Hematopoietic multipotent progenitor cell treated with erythropoietin and hydrocortisone succinate and interleukin-3 and kit ligand, for 17 days (in vitro differentiated cells): ENCODE results near the gene CDHR3.
"Not testable (repeated sequence)": the region's sequence is repeated elsewhere in the genome, so short reads cannot be mapped to it uniquely, and the experiment has no call there.

Experiments
- DNase-seq: peaks from one replicate; pipeline ENCODE4 v3.0.0-alpha.2; 2015; ENCODE audit warnings: low spot score

Gene CDHR3

DNA sequence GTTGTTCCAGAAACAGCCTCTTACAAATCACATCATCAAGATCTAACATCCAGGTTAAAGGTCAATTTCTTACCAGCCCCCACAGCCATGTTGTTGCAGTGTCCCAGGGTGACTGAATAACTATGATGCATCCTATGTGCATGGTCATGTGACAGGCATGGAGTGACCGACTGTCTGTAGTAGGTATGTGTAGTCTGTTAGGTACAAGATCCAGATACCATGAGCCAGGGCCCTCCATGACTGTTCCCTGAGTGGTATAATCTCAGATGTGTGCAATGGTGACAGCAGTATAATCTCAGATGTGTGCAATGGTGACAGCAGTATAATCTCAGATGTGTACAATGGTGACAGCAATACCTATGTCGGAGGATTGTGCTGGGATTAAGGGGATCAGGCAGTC lies 8.8 kb downstream of the CDHR3 start:
- DNase-seq: no peak

DNA sequence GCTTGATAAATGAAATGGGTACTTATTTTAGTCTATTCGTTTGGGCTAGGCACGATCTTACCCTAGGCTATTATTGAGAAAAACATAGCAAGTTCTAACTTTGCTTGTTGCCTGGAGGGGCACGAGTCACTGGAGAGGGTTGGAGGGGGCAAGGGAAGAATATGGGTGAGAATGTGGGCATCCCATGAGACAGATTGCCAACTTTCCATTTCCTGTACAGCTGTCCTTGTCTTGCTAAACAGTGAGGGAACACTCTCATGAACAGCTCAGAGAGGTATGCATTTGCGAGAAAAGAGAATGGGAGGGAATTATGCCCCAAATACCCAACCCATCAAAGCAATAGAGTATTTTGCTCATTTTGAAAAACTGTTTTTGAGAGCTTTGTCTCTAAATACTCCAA lies 9.2 kb downstream of the CDHR3 start:
- no peak for DNase-seq

DNA sequence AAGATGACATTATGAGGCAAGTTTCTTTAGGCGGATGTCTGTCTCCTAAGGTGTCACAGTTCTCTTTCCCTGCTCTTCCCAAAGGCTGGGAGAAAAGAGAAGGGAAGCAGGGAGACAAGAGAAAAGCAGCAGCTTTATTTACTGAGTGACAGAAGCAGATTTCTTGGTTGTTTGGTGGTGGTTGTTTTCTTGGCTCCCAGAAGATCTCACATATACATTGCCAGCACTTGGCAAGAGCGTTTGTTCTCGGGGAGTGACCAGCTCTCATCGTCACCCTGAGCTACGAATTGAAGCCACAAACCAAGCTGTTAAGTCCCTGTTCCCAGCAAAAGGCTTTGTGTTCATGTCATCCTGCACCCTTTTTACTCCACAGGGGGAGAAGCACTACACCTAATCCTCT lies 11.4 kb downstream of the CDHR3 start:
- DNase-seq: no peak

DNA sequence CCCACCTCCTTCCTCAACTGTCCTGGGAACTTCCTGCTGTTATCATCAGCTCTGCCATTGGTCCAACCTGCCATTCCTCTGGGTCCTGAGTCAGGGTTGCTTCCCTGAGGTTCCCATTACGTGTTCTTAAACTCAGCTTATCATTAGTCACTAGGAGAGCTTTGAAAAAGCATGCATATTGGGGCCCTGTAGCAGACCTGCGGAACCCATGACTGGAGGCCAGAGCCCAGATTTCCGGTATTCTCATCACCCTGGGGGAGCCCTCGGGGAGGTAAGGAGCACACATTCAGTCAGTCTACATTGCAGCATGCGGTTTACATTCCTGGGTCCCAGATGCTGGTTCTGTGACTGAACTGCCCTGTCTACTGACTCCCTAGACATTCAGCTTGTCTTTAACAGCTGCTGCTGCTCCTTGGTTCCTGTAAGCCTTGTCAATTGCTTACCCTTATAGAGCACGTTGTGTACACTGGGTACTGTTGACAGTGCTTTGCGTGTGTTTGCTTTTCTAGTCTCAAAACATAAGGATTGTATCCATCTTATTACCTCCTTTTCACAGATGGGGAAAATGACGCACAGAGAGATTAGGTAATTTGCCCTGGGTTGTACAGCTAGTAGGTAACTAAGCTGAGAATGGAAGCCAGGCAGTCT lies 12.8 kb downstream of the CDHR3 start:
- no peak for DNase-seq

DNA sequence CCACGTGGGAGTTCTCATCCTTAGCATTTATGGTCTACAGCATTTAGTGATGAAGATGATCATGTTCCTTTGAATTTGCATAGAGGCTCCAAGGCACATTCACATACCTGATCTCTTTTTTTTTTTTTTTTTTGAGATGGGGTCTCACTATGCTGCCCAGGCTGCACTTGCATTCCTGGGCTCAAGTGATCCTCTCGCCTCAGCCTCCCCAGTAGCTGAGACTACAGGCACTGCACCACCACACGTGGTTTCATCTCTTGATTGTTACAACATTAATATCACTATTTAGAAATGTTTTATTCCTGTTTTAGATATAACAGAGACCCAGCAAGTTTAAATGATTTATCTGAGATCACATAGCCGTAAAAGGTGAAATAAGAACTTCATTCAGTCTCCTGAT lies 13.8 kb downstream of the CDHR3 start:
- DNase-seq: no peak

DNA sequence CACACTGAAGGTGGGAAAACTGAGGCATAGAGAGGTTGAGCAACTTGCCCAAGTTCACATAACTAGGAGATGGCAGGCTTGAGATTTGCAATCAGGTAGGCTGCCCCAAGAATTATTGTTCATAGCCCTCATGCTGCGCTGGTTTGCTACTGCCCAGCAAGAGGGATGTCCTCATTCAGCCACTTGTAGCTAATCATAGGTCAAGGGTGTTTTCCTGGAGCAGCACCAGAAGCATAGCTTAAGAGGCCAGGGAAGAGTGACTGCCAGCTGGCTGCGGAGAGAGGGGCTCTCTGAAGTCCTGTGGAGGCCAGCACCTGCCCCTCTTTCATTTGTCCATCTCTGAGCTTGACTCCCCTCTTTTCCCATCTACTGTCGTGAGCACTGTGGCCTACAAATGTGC lies 15.0 kb downstream of the CDHR3 start:
- no peak for DNase-seq

DNA sequence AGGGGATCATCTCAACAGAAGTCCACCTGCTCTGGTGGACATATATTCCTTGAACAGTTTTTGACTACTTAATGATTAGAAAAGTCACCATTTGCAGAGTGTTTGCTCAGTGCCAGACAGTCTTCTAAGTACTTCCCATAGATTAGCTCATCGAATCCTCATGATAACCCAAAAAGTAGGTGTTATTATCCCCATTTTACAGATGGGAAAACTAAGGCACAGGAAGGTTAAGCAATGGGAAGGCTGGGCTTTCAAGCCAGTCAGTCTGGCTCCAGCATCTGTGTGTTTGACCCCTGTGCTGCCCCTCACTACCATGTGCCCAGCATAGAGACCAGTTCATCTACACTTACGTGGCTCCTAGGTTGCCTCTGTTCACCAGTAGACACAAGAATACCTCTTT lies 15.9 kb downstream of the CDHR3 start:
- DNase-seq: no peak

DNA sequence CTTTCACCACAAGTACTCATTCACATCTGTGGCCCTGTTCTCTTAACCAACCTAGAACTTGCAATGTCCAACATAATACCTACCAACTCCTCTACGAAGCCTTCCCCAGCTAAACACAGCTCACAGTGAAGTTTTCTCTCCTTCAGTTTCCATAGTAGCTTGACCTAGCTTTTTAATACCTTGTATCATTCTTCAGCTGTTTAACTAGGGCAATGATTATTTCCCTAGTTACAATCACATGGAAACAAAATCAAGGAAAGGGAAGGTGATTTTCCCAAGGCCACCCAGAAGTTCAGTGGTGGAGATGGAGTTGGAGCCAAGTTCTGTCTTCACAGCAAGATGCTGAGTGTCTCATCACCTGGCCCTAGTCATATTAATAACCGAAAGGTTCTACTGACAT lies 16.3 kb downstream of the CDHR3 start:
- DNase-seq: no peak

DNA sequence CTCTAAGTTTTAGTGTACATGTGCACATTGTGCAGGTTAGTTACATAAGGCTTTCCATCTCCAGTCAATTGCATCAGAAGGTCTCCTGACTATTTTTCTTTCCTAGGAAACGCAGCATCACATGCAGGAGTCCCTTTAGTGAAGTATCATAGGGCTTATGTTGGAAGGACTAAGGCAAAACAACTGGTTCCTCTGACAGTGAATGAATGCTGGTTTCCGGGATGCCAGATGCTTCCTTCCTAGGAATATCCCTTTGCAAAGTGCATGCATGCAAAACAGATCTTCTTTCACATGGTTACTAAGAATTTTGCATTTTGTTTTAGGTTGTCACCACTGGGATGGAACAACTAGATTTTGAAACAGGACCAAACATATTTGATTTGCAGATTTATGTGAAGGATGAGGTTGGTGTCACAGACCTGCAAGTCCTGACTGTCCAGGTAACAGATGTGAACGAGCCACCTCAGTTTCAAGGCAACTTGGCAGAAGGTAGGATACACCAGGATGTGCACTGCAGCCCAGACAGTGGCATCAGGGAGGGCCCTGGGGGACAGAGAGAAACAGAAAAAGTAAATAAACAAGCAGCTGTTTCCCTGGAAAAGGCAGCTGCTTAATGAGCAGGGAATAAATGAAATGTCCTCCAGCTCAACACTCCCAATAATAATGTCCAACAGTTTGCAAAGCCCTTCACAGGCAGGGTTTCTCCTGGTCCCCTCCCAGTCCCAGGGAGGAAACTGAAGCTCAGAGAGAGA lies 17.8 kb downstream of the CDHR3 start:
- DNase-seq: no peak

DNA sequence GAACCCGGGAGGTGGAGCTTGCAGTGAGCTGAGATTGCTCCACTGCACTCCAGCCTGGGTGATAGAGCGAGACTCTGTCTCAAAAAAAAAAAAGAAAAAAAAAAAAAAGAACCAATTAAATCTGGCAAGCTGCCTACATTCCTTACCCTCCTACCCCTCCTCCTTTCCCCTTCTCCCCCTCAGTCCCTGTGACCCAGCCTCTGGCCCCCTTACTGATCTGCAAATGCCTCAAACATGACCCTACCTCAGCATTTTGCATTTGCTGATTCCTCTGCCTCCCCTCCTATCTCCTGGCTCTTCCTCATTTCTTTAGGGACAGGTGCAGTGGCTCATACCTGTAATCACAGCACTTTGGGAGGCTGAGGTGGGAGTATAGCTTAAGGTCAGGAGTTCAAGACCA lies 19.3 kb downstream of the CDHR3 start:
- no peak for DNase-seq

DNA sequence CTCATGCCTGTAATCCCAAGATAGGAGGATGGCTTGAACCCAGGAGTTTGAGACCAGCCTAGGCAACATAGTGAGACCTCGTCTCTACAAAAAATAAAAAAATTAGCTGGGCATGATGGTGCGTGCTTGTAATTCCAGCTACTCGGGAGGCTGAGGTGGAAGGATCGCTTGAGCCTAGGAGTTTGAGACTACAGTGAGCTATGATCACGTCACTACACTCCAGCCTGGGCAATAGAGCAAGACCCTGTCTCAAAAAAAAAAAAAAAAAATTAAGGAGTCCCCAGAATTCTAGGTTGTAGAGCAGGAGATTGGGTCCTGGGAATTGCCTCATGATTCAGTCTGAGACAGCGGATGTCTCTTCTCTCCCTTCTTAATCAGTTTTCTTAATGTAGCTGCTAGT lies 21.7 kb downstream of the CDHR3 start:
- not testable (repeated sequence) for DNase-seq

DNA sequence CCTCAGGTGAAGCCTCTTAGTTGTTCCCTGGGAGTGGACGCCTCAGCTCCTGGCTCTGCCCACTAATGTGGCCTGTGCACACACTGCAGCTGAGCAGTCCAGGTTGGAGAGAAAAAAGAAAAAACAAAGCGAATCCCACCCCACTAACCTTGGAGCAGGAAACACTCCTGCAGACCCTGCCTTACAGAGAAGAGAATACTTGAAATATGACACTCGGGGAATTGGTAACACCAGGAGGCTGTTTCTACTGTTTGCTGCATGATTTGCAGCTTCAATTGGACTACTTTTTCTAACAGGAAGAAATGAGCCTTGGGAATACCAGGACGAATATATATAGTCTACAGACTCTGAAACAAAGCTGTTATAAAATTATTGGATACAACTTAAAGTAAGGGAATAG lies 22.2 kb downstream of the CDHR3 start:
- no peak for DNase-seq

DNA sequence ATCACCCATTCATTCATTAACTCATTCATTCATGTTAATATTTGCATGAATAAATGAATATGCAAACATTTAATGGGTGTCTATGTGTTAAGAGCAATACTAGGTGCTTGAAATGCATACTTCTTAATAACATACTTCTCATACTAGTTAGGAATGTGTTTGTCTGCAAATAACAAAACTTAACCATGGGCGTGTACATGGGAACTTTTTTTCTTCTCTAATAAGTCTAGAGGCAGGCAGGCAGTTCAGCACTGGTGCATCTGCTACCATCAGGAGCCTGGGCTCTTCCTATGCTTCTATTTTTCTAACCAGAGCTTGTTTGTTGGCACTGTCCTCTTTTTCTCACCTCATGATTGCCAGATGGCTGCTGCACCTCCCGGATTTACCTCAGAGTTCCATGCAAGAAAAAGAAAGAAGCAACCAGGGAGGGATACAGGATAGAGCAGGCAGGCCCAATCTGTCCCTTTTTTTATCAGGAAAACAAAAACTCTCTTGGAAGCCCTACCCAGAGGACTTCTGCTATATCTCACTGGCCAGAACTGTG lies 22.7 kb downstream of the CDHR3 start:
- DNase-seq: no peak

DNA sequence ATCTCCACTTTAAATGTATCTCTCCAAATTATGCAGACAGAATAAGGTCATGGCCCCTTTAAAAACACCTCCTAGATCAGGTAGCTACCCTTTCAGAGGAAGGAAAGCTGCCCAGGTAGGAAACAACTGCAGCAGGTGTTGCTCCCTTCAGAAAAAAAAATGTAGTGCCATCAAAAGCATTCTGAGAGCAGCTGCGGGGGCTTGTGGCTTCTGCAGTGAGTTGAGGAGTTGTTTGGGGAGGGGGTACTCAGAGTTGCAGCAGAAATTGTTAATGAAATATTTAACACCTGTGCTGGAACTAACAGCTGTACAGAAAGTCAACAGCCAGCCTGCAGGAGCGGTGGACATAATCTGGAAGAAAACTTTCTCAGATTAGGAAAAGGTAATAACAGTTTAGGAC lies 24.0 kb downstream of the CDHR3 start:
- no peak for DNase-seq

DNA sequence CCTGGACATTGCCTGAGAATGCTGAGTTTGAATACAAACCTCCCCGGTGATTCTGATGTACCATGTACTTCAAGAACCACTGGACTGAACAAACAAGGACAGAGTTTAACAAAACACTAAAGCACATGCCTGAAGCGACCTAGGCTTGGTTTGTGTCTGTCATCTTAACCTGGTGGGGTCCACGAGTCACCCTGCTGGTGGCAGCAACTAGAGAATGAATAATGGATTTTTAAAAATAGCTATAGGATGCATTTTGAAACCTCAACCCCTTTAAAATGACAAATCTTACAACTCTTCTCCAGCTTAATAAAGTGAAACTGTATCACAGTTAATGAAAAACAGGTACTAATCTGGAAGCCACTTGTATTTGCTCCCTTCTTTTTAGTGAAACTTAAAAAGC lies 25.2 kb downstream of the CDHR3 start:
- no peak for DNase-seq

DNA sequence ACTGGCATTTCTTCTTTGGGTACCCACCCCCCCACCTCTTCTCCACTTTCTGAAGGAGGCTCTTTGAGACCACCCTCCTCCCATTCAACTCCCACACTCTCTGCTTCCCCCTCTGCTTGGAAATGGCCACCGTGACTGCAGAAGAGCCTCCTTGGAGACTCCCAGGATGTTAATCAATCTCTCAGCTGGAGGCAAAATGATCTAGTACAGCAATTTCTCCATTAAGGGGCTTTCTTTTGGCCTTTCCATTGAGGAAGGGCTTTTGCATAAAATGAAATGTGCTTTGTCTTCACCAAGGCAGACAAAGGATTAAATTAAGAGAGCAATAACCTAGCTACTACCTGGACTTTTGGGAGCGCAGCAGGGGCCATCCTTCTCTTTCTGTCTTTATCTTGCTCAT lies 26.1 kb downstream of the CDHR3 start:
- no peak for DNase-seq

DNA sequence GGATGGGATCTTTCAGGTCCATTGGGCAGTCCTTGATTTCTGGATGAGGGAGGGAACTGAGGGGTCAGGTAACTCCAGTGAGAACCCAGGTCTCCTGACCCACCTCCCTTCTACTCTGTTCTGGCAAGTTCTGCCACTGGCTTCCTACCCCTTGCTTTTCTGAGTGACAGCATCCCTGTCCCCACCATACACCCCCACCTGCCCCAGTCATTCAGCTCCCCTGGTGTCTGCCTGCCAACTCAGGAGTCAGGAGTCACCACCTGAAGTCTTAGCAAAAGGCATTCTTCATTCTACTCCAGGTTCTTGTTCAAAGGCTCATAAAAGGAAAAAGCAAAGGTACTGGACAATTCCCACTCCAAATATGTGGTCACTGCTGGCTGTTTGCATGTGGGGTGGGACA lies 26.6 kb downstream of the CDHR3 start:
- DNase-seq: no peak

DNA sequence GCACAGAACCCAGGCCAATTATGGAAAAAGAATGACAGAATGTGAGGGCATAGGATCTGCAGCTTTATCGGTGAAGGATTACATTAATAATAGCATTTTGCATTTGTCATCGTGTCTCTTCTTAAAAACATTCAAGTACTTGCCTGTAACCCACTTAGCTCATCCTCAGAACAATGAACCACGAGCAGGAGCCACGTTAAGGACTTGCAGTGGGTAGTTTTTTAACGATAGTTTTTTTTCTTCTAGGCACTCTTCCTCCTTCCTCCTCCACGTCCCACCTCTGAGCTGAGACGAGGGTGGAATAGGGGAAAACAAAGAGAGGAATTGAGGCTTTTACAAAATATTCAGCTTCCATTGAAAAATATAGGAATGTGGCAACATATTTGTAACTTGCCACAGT lies 27.1 kb downstream of the CDHR3 start:
- DNase-seq: no peak

DNA sequence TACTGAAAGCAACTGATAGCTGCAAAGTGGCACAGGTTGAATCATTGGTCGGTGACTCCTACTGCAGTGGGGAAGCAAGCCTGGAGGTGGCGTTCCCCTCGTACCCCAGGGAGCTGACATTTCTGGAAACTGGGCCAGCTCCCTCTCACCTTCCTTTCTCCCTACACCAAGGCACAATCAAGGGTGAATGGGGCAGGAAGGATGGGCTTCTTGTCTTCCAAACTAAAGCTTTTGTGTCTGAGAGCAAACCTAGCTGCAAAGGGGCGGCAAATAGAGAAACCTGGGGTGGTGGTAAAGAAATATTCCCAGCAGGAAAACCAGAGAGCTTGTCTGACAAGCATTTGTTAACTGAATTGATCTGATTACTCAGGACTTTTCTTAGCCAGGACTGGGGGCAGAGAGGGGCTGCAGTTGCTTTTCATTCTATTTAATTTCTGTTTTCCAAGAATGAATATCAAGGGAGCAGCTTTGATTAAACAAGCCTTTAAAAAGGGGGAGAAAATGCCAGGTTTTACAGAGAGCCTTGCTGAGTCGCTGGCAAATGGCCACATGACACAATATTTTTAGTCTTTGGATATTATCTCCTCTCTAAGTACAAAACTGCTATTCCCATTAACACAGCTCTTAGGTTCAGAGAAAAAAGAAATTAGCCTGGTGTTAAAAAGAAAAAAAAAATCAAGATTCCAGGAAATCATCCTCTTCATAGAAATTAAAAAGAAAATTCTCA lies 27.8 kb downstream of the CDHR3 start:
- no peak for DNase-seq

DNA sequence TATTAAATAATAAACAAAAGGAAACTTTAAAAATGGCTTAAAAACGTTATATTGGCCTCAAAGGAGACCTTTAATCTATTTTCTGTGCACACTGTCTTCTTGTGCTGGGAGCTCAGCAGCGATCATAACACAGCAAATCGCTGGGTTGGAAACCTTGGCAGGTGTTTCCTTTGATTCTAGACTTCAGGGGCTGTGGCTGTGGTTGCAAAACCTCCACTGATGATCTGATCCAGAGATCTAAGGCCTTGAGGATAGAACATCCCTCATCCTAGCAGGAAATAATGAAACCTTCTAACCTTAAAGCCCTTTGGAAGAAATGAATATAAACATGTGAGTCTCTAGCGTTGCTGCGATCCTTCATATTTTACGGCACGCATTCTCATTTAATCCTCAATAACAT lies 29.8 kb downstream of the CDHR3 start:
- no peak for DNase-seq

DNA sequence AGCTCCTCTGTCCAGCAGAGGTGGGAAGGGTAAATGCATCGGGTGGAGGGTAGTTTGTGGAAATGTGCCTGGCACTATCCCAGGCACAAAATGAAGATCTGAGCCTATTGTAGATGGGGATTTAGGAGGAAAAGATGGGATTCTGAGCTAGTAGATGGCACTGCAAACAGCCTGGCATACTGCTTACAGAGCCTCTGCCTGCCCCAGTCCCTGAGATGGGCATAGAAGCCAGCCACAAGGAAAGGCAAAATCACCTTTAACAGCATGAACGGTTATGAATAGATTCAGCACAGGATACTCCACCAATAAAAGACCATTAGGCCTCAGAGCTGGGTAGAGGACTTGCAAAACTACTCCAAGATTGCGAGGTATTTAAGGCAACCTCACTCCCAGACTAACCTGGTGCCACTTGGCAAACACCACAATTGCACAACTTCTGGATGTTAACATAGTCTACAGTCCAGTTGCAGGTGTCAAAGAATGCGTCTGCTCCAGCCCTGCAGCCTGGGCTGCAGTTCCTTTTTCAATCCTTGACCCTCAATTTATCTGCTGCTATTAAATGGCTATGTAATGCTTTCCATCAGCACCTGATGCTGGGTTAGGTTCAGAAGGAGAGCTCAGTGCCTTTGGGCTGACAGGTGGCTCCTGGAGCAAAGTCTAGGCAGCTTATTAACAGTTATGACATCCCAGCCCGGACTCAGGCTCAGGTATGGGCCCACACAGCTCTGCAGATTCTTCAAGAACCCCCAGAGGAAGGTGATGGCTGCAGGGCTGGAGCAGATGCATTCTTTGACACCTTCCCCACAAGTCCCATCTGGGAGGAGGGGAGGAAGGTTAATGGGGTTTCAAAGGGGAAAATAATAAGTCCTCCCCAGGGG lies 34.0 kb downstream of the CDHR3 start:
- no peak for DNase-seq

DNA sequence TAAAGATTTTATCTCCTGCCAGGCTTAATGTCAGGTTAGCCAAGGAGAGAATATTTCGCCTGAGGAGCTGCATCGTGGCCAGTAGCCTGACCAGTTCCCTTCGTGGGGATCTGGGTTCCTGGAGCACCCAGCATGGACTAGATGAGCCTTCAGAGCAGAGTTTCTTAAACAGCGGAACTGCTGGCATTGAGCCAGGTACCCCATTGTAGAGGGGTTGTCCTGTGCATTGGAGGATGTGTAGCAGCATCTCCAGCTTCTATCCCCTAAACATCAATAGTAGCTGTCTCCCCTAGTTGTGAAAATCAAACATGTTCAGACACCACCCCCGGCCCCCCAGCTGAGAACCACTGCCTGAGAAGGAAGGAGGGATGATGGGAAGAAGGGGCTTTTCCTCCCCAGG lies 36.2 kb downstream of the CDHR3 start:
- no peak for DNase-seq
